NT2/D1 (cell line): Measurements from ENCODE around the gene TRPM2.

Experiments used
- DNase-seq: peaks from one replicate; pipeline ENCODE4 v3.0.0-alpha.2; 2011; ENCODE audit warnings: low read depth, low spot score
- H3K27me3 ChIP-seq: 2 replicates; pipeline ENCODE4 v1.6.0; 2011; ENCODE audit warnings: mild to moderate bottlenecking; ENCODE audit not compliant: insufficient read length, insufficient read depth
- H3K36me3 ChIP-seq: 2 replicates; pipeline ENCODE4 v1.6.1; 2011; ENCODE audit warnings: mild to moderate bottlenecking, low read length, mixed read lengths; ENCODE audit not compliant: insufficient read depth, insufficient read length
- H3K4me1 ChIP-seq: 2 replicates; pipeline ENCODE4 v1.5.1; 2011; ENCODE audit not compliant: insufficient read depth, insufficient read length
- H3K4me3 ChIP-seq: 2 replicates; pipeline ENCODE4 v1.5.1; 2011; ENCODE audit warnings: low read depth; ENCODE audit not compliant: insufficient read length
- H3K9ac ChIP-seq: 2 replicates; pipeline ENCODE4 v1.6.0; 2011; ENCODE audit warnings: low read depth; ENCODE audit not compliant: insufficient read length
- H3K9me3 ChIP-seq: 2 replicates; pipeline ENCODE4 v1.5.1; 2011; ENCODE audit warnings: mild to moderate bottlenecking, low read length; ENCODE audit not compliant: insufficient read depth
- SUZ12 ChIP-seq: IDR thresholded peaks from 2 replicates; pipeline ENCODE4 v1.6.1; 2011; ENCODE audit not compliant: insufficient read length, insufficient read depth; ENCODE audit errors: extremely low read depth
- YY1 ChIP-seq: IDR thresholded peaks from 2 replicates; pipeline ENCODE4 v1.6.1; 2011; ENCODE audit not compliant: insufficient read length, insufficient read depth
- ZNF274 ChIP-seq: IDR thresholded peaks from 2 replicates; pipeline ENCODE4 v1.6.1; 2011; ENCODE audit warnings: mild to moderate bottlenecking, low read depth, low read length

Gene TRPM2

GRCh38 chr21:44463724-44464123 is 110.3 kb downstream of the TRPM2 start:
- peaks cover 18% of the 10 kb centered on the region for H3K4me1 ChIP-seq
- no peak for TF ChIP-seq YY1
- no peak for TF ChIP-seq SUZ12
- no peak for TF ChIP-seq ZNF274
- H3K9me3 ChIP-seq, result no peaks in the 10 kb centered on the region
- DNase-seq, result no peak
- no peak overlapping the region for H3K9ac ChIP-seq
- H3K36me3 ChIP-seq, result peaks cover 7% of the 10 kb centered on the region
- H3K27me3 ChIP-seq, result no peaks in the 10 kb centered on the region
- H3K4me3 ChIP-seq, result no peak overlapping the region

GRCh38 chr21:44464351-44464750 is 110.9 kb downstream of the TRPM2 start:
- TF ChIP-seq SUZ12 (no peak), YY1 (no peak), ZNF274 (no peak)
- no peak for DNase-seq
- Histone ChIP-seq H3K36me3 (peaks cover 4% of the 10 kb centered on the region), H3K27me3 (no peaks in the 10 kb centered on the region), H3K4me3 (no peak overlapping the region), H3K9me3 (no peaks in the 10 kb centered on the region), H3K4me1 (peaks cover 18% of the 10 kb centered on the region), H3K9ac (no peak overlapping the region)

GRCh38 chr21:44466351-44466954 is 113.0 kb downstream of the TRPM2 start:
- Histone ChIP-seq H3K36me3 (no peaks in the 10 kb centered on the region), H3K27me3 (no peaks in the 10 kb centered on the region)

GRCh38 chr21:44466996-44467858 is 113.8 kb downstream of the TRPM2 start:
- no peaks in the 10 kb centered on the region for H3K36me3 ChIP-seq
- peaks cover 5% of the 10 kb centered on the region for H3K4me1 ChIP-seq
- no peak for TF ChIP-seq SUZ12
- TF ChIP-seq ZNF274, result no peak
- TF ChIP-seq YY1, result no peak
- peaks cover 6% of the 10 kb centered on the region; the same call in 1 of the 2 replicates for H3K9me3 ChIP-seq
- no peak for DNase-seq
- H3K4me3 ChIP-seq, result no peak overlapping the region
- H3K27me3 ChIP-seq, result no peaks in the 10 kb centered on the region
- H3K9ac ChIP-seq, result no peak overlapping the region

More at GRCh38 chr21:44466351-44466954, 113.0 kb downstream of the TRPM2 start:
- DNase-seq, result no peak
- no peak for TF ChIP-seq ZNF274
- no peak for TF ChIP-seq SUZ12
- Histone ChIP-seq H3K9ac (no peak overlapping the region), H3K9me3 (no peaks in the 10 kb centered on the region), H3K4me1 (peaks cover 11% of the 10 kb centered on the region), H3K4me3 (no peak overlapping the region)

GRCh38 chr21:44467859-44468195 is 114.4 kb downstream of the TRPM2 start:
- no peaks in the 10 kb centered on the region for H3K36me3 ChIP-seq
- H3K27me3 ChIP-seq, result no peaks in the 10 kb centered on the region
- DNase-seq, result no peak
- no peaks in the 10 kb centered on the region for H3K4me1 ChIP-seq
- peaks cover 8% of the 10 kb centered on the region; the same call in 1 of the 2 replicates for H3K9me3 ChIP-seq
- TF ChIP-seq YY1, result no peak
- no peak overlapping the region for H3K4me3 ChIP-seq
- H3K9ac ChIP-seq, result no peak overlapping the region

GRCh38 chr21:44471341-44471740 is 117.9 kb downstream of the TRPM2 start:
- Histone ChIP-seq H3K9ac (no peak overlapping the region), H3K4me1 (no peaks in the 10 kb centered on the region), H3K27me3 (no peaks in the 10 kb centered on the region), H3K9me3 (peaks cover 8% of the 10 kb centered on the region; the same call in 1 of the 2 replicates), H3K36me3 (no peaks in the 10 kb centered on the region), H3K4me3 (no peak overlapping the region)
- TF ChIP-seq SUZ12 (no peak), YY1 (no peak)
- no peak for DNase-seq

- H3K4me1 ChIP-seq, result no peaks in the 10 kb centered on the region
- no peak overlapping the region for H3K9ac ChIP-seq
- no peaks in the 10 kb centered on the region for H3K27me3 ChIP-seq
- TF ChIP-seq SUZ12 (no peak), YY1 (no peak), ZNF274 (no peak)
- no peaks in the 10 kb centered on the region for H3K36me3 ChIP-seq
- H3K9me3 ChIP-seq, result peaks cover 8% of the 10 kb centered on the region; the same call in 1 of the 2 replicates
- no peak for DNase-seq
- no peak overlapping the region for H3K4me3 ChIP-seq
Observed at GRCh38 chr21:44471996-44472395, 118.6 kb downstream of the TRPM2 start.
